ENCODE measurements around the gene CCDC47.
"Not testable (repeated sequence)": the region's sequence is repeated elsewhere in the genome, so short reads cannot be mapped to it uniquely, and the experiment has no call there.

Gene CCDC47

DNA sequence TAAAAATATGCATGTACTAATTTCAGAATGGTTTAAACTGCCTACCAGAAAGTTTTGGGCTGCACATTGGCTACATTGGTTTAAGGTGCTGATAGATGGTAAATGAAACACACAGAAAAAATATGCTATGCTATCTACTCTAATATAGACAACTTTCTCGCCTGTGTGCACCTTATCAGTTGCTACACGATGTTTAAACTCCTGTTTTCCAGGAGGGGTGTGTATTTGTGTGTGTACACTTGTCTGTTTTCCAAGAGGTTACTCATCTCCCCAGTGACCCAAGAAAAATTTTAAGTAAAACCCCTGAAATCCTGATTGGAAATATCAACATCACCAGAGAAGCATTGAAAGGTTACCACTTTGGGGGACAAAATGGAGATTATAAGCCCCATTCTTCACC, 32.2 kb upstream of the CCDC47 start:
- no peak overlapping the region for H3K4me3 ChIP-seq (ENCODE audit: low read length)
- H3K36me3 ChIP-seq (ENCODE audit: control insufficient read depth, insufficient read depth, low read length, severe bottlenecking): peaks cover 98% of the 10 kb centered on the region
- H3K9ac ChIP-seq (ENCODE audit: low read length): no peak overlapping the region
- H3K27me3 ChIP-seq (replicated peaks; ENCODE audit: control insufficient read depth, insufficient read depth, low read length): no peaks in the 10 kb centered on the region
- no peak for DNase-seq (ENCODE audit: low read depth)
- no peaks in the 10 kb centered on the region for H3K9me3 ChIP-seq (ENCODE audit: control insufficient read depth, low read length)
- peaks cover 9% of the 10 kb centered on the region for H3K4me1 ChIP-seq (ENCODE audit: control insufficient read depth, insufficient read depth, low read length)

DNA sequence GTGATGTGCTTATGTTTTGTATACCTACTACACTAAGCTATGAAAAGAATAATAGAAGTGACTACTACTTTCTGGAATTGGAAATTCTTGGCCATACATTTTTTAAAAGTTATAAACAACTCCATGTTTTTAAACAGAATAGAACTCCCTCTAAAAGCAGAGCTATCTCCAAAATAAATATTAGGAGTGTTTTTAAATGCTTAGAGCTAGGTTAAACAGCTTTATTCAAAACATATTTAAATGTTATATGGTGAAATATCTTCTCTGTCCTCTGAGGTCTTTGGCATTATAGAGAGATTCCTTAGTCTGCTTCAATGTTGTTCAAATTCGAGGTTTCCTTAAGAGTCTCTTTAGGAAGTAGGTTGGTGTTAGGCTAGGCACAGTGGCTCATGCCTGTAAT, 30.9 kb upstream of the CCDC47 start:
- Histone ChIP-seq H3K9me3 (ENCODE audit: control insufficient read depth, low read length) (no peaks in the 10 kb centered on the region), H3K4me3 (ENCODE audit: low read length) (no peak overlapping the region), H3K36me3 (ENCODE audit: control insufficient read depth, insufficient read depth, low read length, severe bottlenecking) (peaks cover 98% of the 10 kb centered on the region), H3K4me1 (ENCODE audit: control insufficient read depth, insufficient read depth, low read length) (peaks cover 9% of the 10 kb centered on the region), H3K27me3 (replicated peaks; ENCODE audit: control insufficient read depth, insufficient read depth, low read length) (no peaks in the 10 kb centered on the region), H3K9ac (ENCODE audit: low read length) (no peak overlapping the region)
- peak; percentile 35 for DNase-seq (ENCODE audit: low read depth)

DNA sequence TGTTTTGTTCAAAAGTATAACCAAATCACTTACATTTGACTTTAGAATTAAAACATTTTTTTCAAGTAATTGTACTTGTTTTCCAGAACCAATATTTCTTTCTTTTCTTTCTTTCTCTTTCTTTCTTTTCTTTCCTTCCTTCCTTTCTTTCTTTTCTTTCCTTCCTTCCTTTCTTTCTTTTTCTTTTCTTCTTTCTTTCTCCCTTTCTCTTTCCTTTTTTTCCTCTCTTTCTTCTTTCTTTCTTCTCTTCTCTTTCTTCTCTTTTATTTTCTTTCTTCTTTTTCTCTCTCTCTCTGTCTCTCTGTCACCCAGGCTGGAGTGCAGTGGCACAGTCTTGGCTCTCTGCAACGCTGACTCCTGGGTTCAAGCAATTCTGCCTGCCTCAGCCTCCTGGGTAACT, 27.4 kb upstream of the CCDC47 start:
- Histone ChIP-seq H3K36me3 (ENCODE audit: control insufficient read depth, insufficient read depth, low read length, severe bottlenecking) (peaks cover 98% of the 10 kb centered on the region), H3K27me3 (replicated peaks; ENCODE audit: control insufficient read depth, insufficient read depth, low read length) (no peaks in the 10 kb centered on the region)

DNA sequence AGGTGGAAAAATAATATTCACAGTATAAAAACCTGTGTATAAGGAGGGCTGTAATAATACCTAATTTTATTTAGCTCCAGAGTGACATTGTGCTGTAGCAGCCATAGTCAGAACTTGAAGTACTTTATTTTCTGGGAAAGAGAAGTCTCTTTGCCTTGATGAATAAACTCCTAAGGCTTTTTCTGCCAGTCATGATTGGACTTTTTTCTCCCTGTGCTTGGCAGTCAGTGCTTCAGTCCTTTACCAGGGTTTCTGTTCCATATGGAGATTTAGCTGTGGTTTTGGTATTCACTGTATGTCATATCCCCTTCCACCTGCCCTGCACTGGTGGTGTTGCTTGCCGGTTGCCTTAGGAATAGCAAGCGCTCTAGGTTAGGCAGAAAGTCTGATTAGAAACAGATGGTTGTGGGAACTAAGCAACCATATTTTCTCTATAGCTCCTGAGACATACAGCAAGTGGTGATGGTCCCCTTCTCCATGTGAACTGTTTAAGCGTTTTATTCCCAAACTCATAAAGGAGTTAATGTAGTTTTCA, 25.2 kb upstream of the CCDC47 start:
- Histone ChIP-seq H3K9ac (ENCODE audit: low read length) (no peak overlapping the region), H3K4me1 (ENCODE audit: control insufficient read depth, insufficient read depth, low read length) (no peaks in the 10 kb centered on the region), H3K36me3 (ENCODE audit: control insufficient read depth, insufficient read depth, low read length, severe bottlenecking) (peaks cover 98% of the 10 kb centered on the region), H3K4me3 (ENCODE audit: low read length) (no peak overlapping the region), H3K9me3 (ENCODE audit: control insufficient read depth, low read length) (no peaks in the 10 kb centered on the region), H3K27me3 (replicated peaks; ENCODE audit: control insufficient read depth, insufficient read depth, low read length) (no peaks in the 10 kb centered on the region)
- DNase-seq (ENCODE audit: low read depth): peak; percentile 18

More for the DNA sequence above, 27.4 kb upstream of the CCDC47 start:
- no peak overlapping the region for H3K9ac ChIP-seq (ENCODE audit: low read length)
- no peaks in the 10 kb centered on the region for H3K9me3 ChIP-seq (ENCODE audit: control insufficient read depth, low read length)
- DNase-seq (ENCODE audit: low read depth): no peak
- H3K4me1 ChIP-seq (ENCODE audit: control insufficient read depth, insufficient read depth, low read length): peaks cover 6% of the 10 kb centered on the region
- H3K4me3 ChIP-seq (ENCODE audit: low read length): no peak overlapping the region

DNA sequence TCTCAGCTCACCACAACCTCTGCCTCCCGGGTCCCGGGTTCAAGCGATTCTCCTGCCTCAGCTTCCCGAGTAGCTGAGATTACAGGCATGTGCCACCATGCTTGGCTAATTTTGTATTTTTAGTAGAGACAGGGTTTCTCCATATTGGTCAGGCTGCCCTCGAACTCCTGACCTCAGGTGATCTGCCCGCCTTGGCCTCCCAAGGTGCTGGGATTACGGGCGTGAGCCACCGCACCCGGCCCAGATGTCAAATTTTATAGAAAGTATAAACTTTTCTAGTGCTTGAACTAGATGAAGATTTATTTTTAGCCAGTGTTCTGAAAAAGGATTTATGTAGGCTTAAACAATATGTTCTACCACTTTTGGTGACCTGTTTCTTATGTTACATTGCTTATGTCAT, 23.0 kb upstream of the CCDC47 start:
- H3K27me3 ChIP-seq (replicated peaks; ENCODE audit: control insufficient read depth, insufficient read depth, low read length); H3K4me1 ChIP-seq (ENCODE audit: control insufficient read depth, insufficient read depth, low read length); H3K4me3 ChIP-seq (ENCODE audit: low read length); DNase-seq (ENCODE audit: low read depth); H3K9me3 ChIP-seq (ENCODE audit: control insufficient read depth, low read length); H3K9ac ChIP-seq (ENCODE audit: low read length): not testable (repeated sequence)
- H3K36me3 ChIP-seq (ENCODE audit: control insufficient read depth, insufficient read depth, low read length, severe bottlenecking): peaks cover 100% of the 10 kb centered on the region

DNA sequence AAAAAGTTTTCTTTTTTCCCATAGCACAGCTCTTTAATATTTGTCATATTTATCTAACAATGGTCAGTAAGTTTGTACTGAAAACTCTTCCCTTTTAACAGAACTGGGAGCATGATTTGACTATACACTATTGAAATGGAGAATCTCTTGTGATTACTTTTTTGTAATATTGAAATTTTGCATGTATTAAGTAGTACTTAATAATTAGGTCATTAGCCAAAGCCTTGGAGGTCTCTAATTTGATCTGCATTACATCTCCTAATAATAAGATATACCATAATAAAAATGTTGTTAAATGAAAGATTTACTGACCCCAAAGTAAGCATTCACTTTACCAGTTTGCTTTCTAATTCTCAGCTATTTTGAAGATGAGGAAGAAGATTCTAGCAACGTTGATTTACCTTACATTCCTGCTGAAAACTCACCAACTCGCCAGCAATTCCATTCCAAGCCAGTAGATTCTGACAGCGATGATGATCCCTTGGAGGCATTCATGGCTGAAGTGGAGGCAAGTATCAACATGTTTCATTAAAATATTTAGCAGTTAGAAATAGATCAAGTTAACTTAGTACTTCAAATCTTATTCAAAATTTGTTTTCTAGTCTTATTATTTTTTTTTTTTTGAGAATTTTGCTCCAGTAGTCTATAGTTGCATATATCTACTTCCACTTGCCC, 18.8 kb upstream of the CCDC47 start:
- H3K9me3 ChIP-seq (ENCODE audit: control insufficient read depth, low read length): no peaks in the 10 kb centered on the region
- no peaks in the 10 kb centered on the region for H3K27me3 ChIP-seq (replicated peaks; ENCODE audit: control insufficient read depth, insufficient read depth, low read length)
- peaks cover 97% of the 10 kb centered on the region for H3K36me3 ChIP-seq (ENCODE audit: control insufficient read depth, insufficient read depth, low read length, severe bottlenecking)
- H3K4me3 ChIP-seq (ENCODE audit: low read length): no peak overlapping the region
- no peaks in the 10 kb centered on the region for H3K4me1 ChIP-seq (ENCODE audit: control insufficient read depth, insufficient read depth, low read length)
- DNase-seq (ENCODE audit: low read depth): no peak
- no peak overlapping the region for H3K9ac ChIP-seq (ENCODE audit: low read length)

DNA sequence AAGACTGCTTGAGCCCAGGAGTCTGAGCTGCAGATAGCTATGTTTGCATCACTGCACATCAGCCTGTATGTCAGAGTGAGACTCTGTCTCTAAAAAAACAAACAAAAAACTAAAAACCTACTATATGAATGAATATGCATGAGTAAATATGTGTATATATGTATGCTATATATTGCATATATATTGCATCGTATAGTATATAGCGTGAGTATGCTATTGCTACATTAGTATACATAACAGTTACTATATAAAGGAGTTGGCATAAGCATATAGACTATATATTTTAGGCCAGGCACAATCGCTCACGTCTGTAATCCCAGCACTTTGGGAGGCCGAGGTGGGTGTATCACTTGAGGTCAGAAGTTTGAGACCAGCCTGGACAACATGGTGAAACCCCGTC, 16.7 kb upstream of the CCDC47 start:
- Histone ChIP-seq H3K9me3 (ENCODE audit: control insufficient read depth, low read length) (no peaks in the 10 kb centered on the region), H3K9ac (ENCODE audit: low read length) (no peak overlapping the region), H3K4me1 (ENCODE audit: control insufficient read depth, insufficient read depth, low read length) (peaks cover 11% of the 10 kb centered on the region), H3K27me3 (replicated peaks; ENCODE audit: control insufficient read depth, insufficient read depth, low read length) (no peaks in the 10 kb centered on the region), H3K4me3 (ENCODE audit: low read length) (no peak overlapping the region), H3K36me3 (ENCODE audit: control insufficient read depth, insufficient read depth, low read length, severe bottlenecking) (peaks cover 80% of the 10 kb centered on the region)
- no peak for DNase-seq (ENCODE audit: low read depth)

DNA sequence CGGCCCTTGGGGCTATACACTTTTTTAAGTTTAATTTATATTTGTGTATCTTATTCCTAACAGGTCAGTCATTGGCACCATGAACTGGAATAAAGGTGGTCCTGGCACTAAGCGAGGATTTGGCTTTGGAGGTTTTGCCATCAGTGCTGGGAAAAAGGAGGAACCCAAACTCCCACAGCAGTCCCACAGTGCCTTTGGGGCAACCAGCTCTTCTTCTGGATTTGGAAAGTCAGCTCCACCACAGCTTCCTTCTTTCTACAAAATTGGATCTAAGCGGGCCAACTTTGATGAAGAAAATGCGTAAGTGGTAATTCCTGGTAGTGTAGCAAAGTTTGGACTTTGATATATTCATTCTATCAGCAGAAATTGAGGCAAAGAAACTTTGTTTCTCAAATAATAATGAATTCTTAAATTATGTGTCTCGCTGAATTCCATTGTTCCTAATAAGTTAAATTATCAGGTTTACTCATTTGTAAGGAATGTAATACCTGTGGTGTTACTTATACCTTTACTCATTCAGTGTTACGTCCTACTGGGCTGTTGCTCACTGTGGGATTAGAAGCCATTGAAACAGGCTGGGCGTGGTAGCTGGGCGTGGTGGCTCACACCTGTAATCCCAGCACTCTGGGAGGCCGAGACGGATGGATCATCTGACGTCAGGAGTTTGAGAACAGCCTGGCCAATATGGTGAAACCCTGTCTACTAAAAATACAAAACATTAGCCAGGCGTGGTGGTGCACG, 13.7 kb upstream of the CCDC47 start:
- Histone ChIP-seq H3K9ac (ENCODE audit: low read length) (no peak overlapping the region), H3K36me3 (ENCODE audit: control insufficient read depth, insufficient read depth, low read length, severe bottlenecking) (peaks cover 60% of the 10 kb centered on the region), H3K4me3 (ENCODE audit: low read length) (no peak overlapping the region), H3K4me1 (ENCODE audit: control insufficient read depth, insufficient read depth, low read length) (peaks cover 26% of the 10 kb centered on the region), H3K9me3 (ENCODE audit: control insufficient read depth, low read length) (no peaks in the 10 kb centered on the region), H3K27me3 (replicated peaks; ENCODE audit: control insufficient read depth, insufficient read depth, low read length) (no peaks in the 10 kb centered on the region)
- DNase-seq (ENCODE audit: low read depth): no peak

DNA sequence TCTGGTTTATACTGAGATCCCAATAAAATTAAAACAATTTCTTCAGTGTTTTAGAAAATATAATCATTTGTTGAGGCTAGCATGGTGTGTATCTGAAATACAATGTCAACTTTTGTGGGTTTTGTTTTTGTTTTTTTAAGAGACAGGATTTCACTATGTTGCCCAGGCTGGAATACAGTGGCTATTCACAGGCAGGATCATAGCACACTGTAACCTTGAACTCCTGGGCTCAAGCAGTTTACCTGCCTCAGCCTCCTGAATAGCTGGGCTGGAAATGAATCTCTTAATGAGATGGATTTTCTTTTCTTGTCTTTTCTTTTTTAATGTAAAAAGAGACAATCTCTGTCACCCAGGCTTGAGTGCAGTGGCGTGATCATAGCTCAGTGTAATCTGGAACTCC, 12.7 kb upstream of the CCDC47 start:
- Histone ChIP-seq H3K9me3 (ENCODE audit: control insufficient read depth, low read length) (no peaks in the 10 kb centered on the region), H3K36me3 (ENCODE audit: control insufficient read depth, insufficient read depth, low read length, severe bottlenecking) (peaks cover 51% of the 10 kb centered on the region), H3K4me1 (ENCODE audit: control insufficient read depth, insufficient read depth, low read length) (peaks cover 28% of the 10 kb centered on the region), H3K4me3 (ENCODE audit: low read length) (no peak overlapping the region), H3K9ac (ENCODE audit: low read length) (no peak overlapping the region), H3K27me3 (replicated peaks; ENCODE audit: control insufficient read depth, insufficient read depth, low read length) (no peaks in the 10 kb centered on the region)
- no peak for DNase-seq (ENCODE audit: low read depth)

DNA sequence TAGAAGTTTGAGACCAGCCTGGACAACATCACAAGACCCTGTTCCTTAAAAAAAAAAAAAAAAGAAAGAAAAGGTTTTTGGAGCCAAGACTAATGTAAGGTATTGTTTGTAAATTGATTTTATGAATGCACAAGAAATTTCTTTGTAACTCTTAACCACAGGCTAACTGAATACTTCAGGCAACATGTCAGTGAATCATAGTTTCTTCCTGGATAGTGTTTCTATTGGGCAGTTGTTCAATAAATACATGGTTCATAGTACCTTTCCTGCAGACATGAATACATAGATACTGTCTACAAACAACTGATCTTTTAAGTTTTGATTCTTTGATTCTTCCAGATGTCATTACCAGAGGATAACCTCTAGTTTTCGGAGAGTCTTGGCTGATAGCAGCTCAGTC, 12.2 kb upstream of the CCDC47 start:
- no peak overlapping the region for H3K9ac ChIP-seq (ENCODE audit: low read length)
- peaks cover 45% of the 10 kb centered on the region for H3K36me3 ChIP-seq (ENCODE audit: control insufficient read depth, insufficient read depth, low read length, severe bottlenecking)
- no peaks in the 10 kb centered on the region for H3K9me3 ChIP-seq (ENCODE audit: control insufficient read depth, low read length)
- H3K27me3 ChIP-seq (replicated peaks; ENCODE audit: control insufficient read depth, insufficient read depth, low read length): no peaks in the 10 kb centered on the region
- no peak overlapping the region for H3K4me3 ChIP-seq (ENCODE audit: low read length)
- H3K4me1 ChIP-seq (ENCODE audit: control insufficient read depth, insufficient read depth, low read length): peaks cover 33% of the 10 kb centered on the region
- DNase-seq (ENCODE audit: low read depth): peak; percentile 62

DNA sequence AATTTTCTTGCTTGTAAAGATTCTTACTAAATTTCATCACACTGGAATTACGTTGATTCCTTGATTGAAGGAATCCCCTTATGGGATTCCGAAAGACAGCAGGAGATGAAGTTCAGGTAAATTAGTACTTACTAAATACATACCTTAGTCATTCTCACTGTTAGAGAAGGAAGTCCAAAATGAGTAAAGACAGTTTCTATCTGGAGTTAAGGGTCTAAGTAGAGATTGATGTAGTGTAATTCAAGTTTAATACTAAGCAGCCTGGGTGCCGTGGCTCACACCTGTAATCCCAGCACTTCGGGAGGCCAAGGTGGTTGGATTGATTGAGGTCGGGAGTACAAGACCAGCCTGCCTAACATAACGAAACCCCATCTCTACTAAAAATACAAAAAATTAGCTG, 10.1 kb upstream of the CCDC47 start:
- Histone ChIP-seq H3K4me3 (ENCODE audit: low read length) (no peak overlapping the region), H3K27me3 (replicated peaks; ENCODE audit: control insufficient read depth, insufficient read depth, low read length) (no peaks in the 10 kb centered on the region), H3K4me1 (ENCODE audit: control insufficient read depth, insufficient read depth, low read length) (peaks cover 38% of the 10 kb centered on the region), H3K9me3 (ENCODE audit: control insufficient read depth, low read length) (no peaks in the 10 kb centered on the region), H3K9ac (ENCODE audit: low read length) (no peak overlapping the region), H3K36me3 (ENCODE audit: control insufficient read depth, insufficient read depth, low read length, severe bottlenecking) (peaks cover 27% of the 10 kb centered on the region)
- no peak for DNase-seq (ENCODE audit: low read depth)

All from adipocyte (in vitro differentiated cells).